Measurements from ENCODE around the gene RBM47.
"Not testable (repeated sequence)": the region's sequence is repeated elsewhere in the genome, so short reads cannot be mapped to it uniquely, and the experiment has no call there.

Gene RBM47

DNA sequence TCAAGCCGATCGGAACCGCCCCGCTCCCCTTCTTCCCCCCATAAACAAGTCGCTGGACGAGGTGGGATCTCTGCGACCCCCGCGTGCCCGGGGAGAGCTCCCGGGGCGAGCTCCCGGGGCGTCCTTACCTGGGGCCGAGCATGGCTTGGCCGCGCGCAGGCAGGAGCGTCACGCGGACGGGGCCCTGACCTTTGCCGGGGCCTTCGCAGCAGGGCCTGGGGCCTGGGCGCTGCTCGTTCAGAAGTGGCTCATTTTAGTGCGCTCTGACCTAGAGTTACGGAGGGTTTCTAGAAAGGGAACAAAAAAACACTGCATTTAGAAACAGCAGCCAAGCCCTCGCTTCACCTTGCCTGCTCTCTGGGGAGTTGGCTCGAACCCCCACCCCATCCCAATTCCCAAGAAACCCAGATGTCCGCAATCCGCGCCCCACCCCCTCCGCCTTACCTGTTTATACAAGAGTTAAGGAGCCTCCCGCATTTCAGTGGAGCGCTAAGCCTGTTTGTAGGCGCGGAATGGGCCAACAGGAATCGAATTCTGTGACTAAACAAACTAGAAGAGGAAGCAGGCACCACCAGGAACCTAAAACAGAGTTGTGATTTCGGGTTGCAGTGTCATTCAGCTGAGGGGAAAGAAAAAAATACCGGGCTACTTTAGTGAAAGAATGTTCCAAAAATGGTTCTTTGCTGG is 814 bp upstream of the RBM47 start:
- H3F3A ChIP-seq (ENCODE audit: insufficient read depth) = no peaks in the 10 kb centered on the region
- H3K9ac ChIP-seq (ENCODE audit: low read length) = no peak overlapping the region
- TF ChIP-seq EZH2phosphoT487 (conservative IDR thresholded peaks at IDR 0.05; ENCODE audit: low read length) (no peak), CTCF (IDR thresholded peaks at IDR 0.05; ENCODE audit: insufficient read depth, low read length, poor library complexity, severe bottlenecking) (no peak)
- no peaks in the 10 kb centered on the region for H3K27me3 ChIP-seq (ENCODE audit: low read length)
- no peaks in the 10 kb centered on the region for H3K9me2 ChIP-seq (replicated peaks; ENCODE audit: insufficient read depth, low read length)
- H3K9me3 ChIP-seq (ENCODE audit: insufficient read depth, low read length) = no peaks in the 10 kb centered on the region
- no peak overlapping the region for H2AFZ ChIP-seq (ENCODE audit: low read depth, low read length, severe bottlenecking)
- H3K4me2 ChIP-seq (ENCODE audit: low read depth, low read length, poor library complexity, severe bottlenecking) = no peak overlapping the region
- no peak overlapping the region for H3K27ac ChIP-seq (ENCODE audit: low read depth, low read length)
- H3K36me3 ChIP-seq (ENCODE audit: low read length) = no peaks in the 10 kb centered on the region
- no peaks in the 10 kb centered on the region for H4K20me1 ChIP-seq (ENCODE audit: low read depth, low read length)
- no peak overlapping the region for H3K4me3 ChIP-seq (ENCODE audit: insufficient read depth, low read length, poor library complexity, severe bottlenecking)
- no peaks in the 10 kb centered on the region for H3K79me2 ChIP-seq (ENCODE audit: insufficient read depth, low read length)

- TF ChIP-seq EZH2phosphoT487 (conservative IDR thresholded peaks at IDR 0.05; ENCODE audit: low read length) (no peak), CTCF (IDR thresholded peaks at IDR 0.05; ENCODE audit: insufficient read depth, low read length, poor library complexity, severe bottlenecking) (no peak)
- Histone ChIP-seq H3K4me2 (ENCODE audit: low read depth, low read length, poor library complexity, severe bottlenecking) (no peak overlapping the region), H3K9me2 (replicated peaks; ENCODE audit: insufficient read depth, low read length) (no peaks in the 10 kb centered on the region), H3K27me3 (ENCODE audit: low read length) (no peaks in the 10 kb centered on the region), H3K36me3 (ENCODE audit: low read length) (no peaks in the 10 kb centered on the region), H4K20me1 (ENCODE audit: low read depth, low read length) (no peaks in the 10 kb centered on the region), H3K27ac (ENCODE audit: low read depth, low read length) (no peak overlapping the region), H3K9ac (ENCODE audit: low read length) (no peak overlapping the region), H2AFZ (ENCODE audit: low read depth, low read length, severe bottlenecking) (no peak overlapping the region), H3F3A (ENCODE audit: insufficient read depth) (no peaks in the 10 kb centered on the region), H3K9me3 (ENCODE audit: insufficient read depth, low read length) (no peaks in the 10 kb centered on the region), H3K79me2 (ENCODE audit: insufficient read depth, low read length) (no peaks in the 10 kb centered on the region), H3K4me3 (ENCODE audit: insufficient read depth, low read length, poor library complexity, severe bottlenecking) (no peak overlapping the region)
Observed at GRCh38 chr4:40628888-40629287, 776 bp downstream of the RBM47 start.

GRCh38 chr4:40628407-40628806 is 1.3 kb downstream of the RBM47 start:
- not testable (repeated sequence) for H3K27ac ChIP-seq (ENCODE audit: low read depth, low read length); H3K4me3 ChIP-seq (ENCODE audit: insufficient read depth, low read length, poor library complexity, severe bottlenecking); H4K20me1 ChIP-seq (ENCODE audit: low read depth, low read length); H3K36me3 ChIP-seq (ENCODE audit: low read length); H3K9me3 ChIP-seq (ENCODE audit: insufficient read depth, low read length); H3K9me2 ChIP-seq (replicated peaks; ENCODE audit: insufficient read depth, low read length); H3K79me2 ChIP-seq (ENCODE audit: insufficient read depth, low read length); H3F3A ChIP-seq (ENCODE audit: insufficient read depth); H3K9ac ChIP-seq (ENCODE audit: low read length); H3K4me2 ChIP-seq (ENCODE audit: low read depth, low read length, poor library complexity, severe bottlenecking); H2AFZ ChIP-seq (ENCODE audit: low read depth, low read length, severe bottlenecking); H3K27me3 ChIP-seq (ENCODE audit: low read length)

DNA sequence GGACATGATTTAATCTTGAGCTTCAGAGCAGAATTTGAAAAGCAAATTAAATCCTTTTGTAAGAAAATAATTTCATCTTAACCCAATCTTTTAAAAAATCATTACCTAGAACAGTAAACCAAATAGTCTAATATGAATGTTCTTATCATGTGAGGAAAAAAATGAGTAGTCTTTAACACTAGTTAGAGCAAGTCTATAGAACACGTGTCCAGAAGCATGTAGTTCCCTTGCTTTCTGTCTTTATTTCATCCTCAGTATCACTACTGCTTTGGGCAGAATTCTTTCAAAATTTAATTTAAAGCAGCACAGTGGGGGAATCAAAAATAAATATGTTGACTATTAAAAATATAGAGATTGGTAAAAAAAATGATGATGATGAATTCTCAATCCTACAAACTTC is 2.1 kb downstream of the RBM47 start:
- H3K9me3 ChIP-seq (ENCODE audit: insufficient read depth, low read length) = no peaks in the 10 kb centered on the region
- H3K4me2 ChIP-seq (ENCODE audit: low read depth, low read length, poor library complexity, severe bottlenecking) = no peak overlapping the region
- no peaks in the 10 kb centered on the region for H3K27me3 ChIP-seq (ENCODE audit: low read length)
- H3K9me2 ChIP-seq (replicated peaks; ENCODE audit: insufficient read depth, low read length) = no peaks in the 10 kb centered on the region
- H3K36me3 ChIP-seq (ENCODE audit: low read length) = no peaks in the 10 kb centered on the region
- H4K20me1 ChIP-seq (ENCODE audit: low read depth, low read length) = no peaks in the 10 kb centered on the region
- no peak overlapping the region for H3K9ac ChIP-seq (ENCODE audit: low read length)
- H3F3A ChIP-seq (ENCODE audit: insufficient read depth) = no peaks in the 10 kb centered on the region
- no peaks in the 10 kb centered on the region for H3K79me2 ChIP-seq (ENCODE audit: insufficient read depth, low read length)
- no peak for TF ChIP-seq CTCF (IDR thresholded peaks at IDR 0.05; ENCODE audit: insufficient read depth, low read length, poor library complexity, severe bottlenecking)
- TF ChIP-seq EZH2phosphoT487 (conservative IDR thresholded peaks at IDR 0.05; ENCODE audit: low read length) = no peak
- no peak overlapping the region for H3K27ac ChIP-seq (ENCODE audit: low read depth, low read length)
- no peak overlapping the region for H2AFZ ChIP-seq (ENCODE audit: low read depth, low read length, severe bottlenecking)
- no peak overlapping the region for H3K4me3 ChIP-seq (ENCODE audit: insufficient read depth, low read length, poor library complexity, severe bottlenecking)
